HepG2 (cell line): Measurements from ENCODE around the gene ALKBH5. TPM values are rescaled to one million over a fixed set of nuclear protein-coding genes. Genes with fewer than 3 reads are reported as not detected.

Experiments
- ATAC-seq: fragments of 200-7000 bp; cut with Tn5 transposase; 3 replicates; pipeline ENCODE4 v1.9.1; 2020; ENCODE audit warnings: mild to moderate bottlenecking, moderate library complexity
- BruUV-seq: library from RNA; stranded (reverse); fragments of 400-500 nt; replicated peaks from 2 replicates; lab custom pipeline; 2021; lab: Mats Ljungman, UMichigan
- CTCF ChIA-PET: fragments of 300-600 bp; formaldehyde crosslinking; extraction: SDS; loops from one replicate; lab custom pipeline; 2021; ENCODE audit warnings: low total read pairs, inconsistent platforms, low intra/inter-chr PET ratio; lab: Yijun Ruan, JAX
- POLR2A ChIA-PET: fragments of 350-600 bp; sonication (Branson Sonifier 250); formaldehyde crosslinking; loops from one replicate; lab custom pipeline; 2020; ENCODE audit warnings: antibody characterized with exemption, inconsistent platforms; lab: Yijun Ruan, JAX
- DNase-seq: peaks from one replicate; pipeline ENCODE4 v3.0.0-alpha.2; 2015; ENCODE audit warnings: low spot score
- FAIRE-seq: peaks from 3 replicates; lab custom pipeline; 2011; peaks lifted over from hg19 to GRCh38; lab: Jason Lieb, UNC
- H2AFZ ChIP-seq: one replicate; pipeline ENCODE4 v1.6.1; 2011; ENCODE audit warnings: low read length, inconsistent platforms
- H3K27ac ChIP-seq: fragments of 300-600 bp; 3 replicates; pipeline ENCODE4 v1.8.0; 2011; ENCODE audit warnings: mixed run types, mild to moderate bottlenecking, mixed read lengths, low read length, inconsistent platforms; ENCODE audit not compliant: insufficient read depth; ENCODE audit errors: extremely low read length
- H3K27me3 ChIP-seq, 2 experiments: fragments of 200-600 bp in 1 of 2; 2 replicates in 1 of 2; 3 replicates in 1 of 2; pipeline versions ENCODE4 v1.6.0 to v1.8.0; 2011; ENCODE audit warnings: low read length in 2 of 2, mild to moderate bottlenecking in 2 of 2, moderate library complexity in 2 of 2, inconsistent platforms in 1 of 2; ENCODE audit not compliant: insufficient read depth in 2 of 2, control insufficient read depth in 1 of 2
- H3K36me3 ChIP-seq, 2 experiments: fragments of 200-600 bp in 1 of 2; replicated peaks in 1 of 2; 2 replicates in 1 of 2; 3 replicates in 1 of 2; pipeline versions ENCODE4 v1.5.1 to v1.8.0; 2011; ENCODE audit warnings: low read length in 2 of 2, inconsistent platforms in 1 of 2; ENCODE audit not compliant: insufficient read depth in 2 of 2, control insufficient read depth in 1 of 2
- H3K4me1 ChIP-seq: 2 replicates; pipeline ENCODE4 v1.5.1; 2012; ENCODE audit warnings: low read length, inconsistent platforms; ENCODE audit not compliant: insufficient read depth
- H3K4me2 ChIP-seq: 2 replicates; pipeline ENCODE4 v1.6.0; 2011; ENCODE audit warnings: low read depth, low read length, inconsistent platforms
- H3K4me3 ChIP-seq, 3 experiments: fragments of 200-600 bp in 1 of 3; sonication (generic), shearing (Covaris generic) in 1 of 3; replicated peaks in 1 of 3; 2 replicates each; pipeline ENCODE4 v1.5.1; 2011 to 2016; ENCODE audit warnings: low read length in 3 of 3, inconsistent platforms in 2 of 3, low read depth in 2 of 3, mild to moderate bottlenecking in 2 of 3, control low read depth in 1 of 3, mixed read lengths in 1 of 3; ENCODE audit not compliant: insufficient read depth in 1 of 3
- H3K79me2 ChIP-seq: one replicate; pipeline ENCODE4 v1.6.1; 2011; ENCODE audit warnings: low read length, inconsistent platforms; ENCODE audit not compliant: insufficient read depth
- H3K9ac ChIP-seq: 2 replicates; pipeline ENCODE4 v1.6.0; 2011; ENCODE audit warnings: mild to moderate bottlenecking, low read depth, low read length, inconsistent platforms; ENCODE audit not compliant: insufficient read depth
- H3K9me3 ChIP-seq: 2 replicates; pipeline ENCODE4 v1.5.1; 2012; ENCODE audit warnings: mild to moderate bottlenecking, low read length
- H4K20me1 ChIP-seq: 2 replicates; pipeline ENCODE4 v1.6.0; 2011; ENCODE audit warnings: inconsistent platforms, mild to moderate bottlenecking, low read length, moderate library complexity; ENCODE audit not compliant: insufficient read depth
- ATF1 ChIP-seq: IDR thresholded peaks from 2 replicates; pipeline ENCODE4 v1.6.1; 2016; ENCODE audit warnings: mild to moderate bottlenecking, control low read depth
- HMG20B ChIP-seq: conservative IDR thresholded peaks from 2 replicates; pipeline ENCODE4 v1.6.1; 2016; ENCODE audit warnings: missing genetic modification reagents, missing compliant biosample characterization
- HNF4G ChIP-seq, 2 experiments: sonication (generic) in 1 of 2; formaldehyde crosslinking in 1 of 2; IDR thresholded peaks; 2 replicates each; pipeline versions ENCODE4 v1.4.0 to v1.6.1; 2011 to 2020; ENCODE audit warnings: borderline replicate concordance in 2 of 2, low read depth in 2 of 2, mild to moderate bottlenecking in 2 of 2, low read length in 1 of 2, missing genetic modification reagents in 1 of 2, moderate library complexity in 1 of 2
- NCOA1 ChIP-seq: sonication (generic); formaldehyde crosslinking; IDR thresholded peaks from 2 replicates; pipeline ENCODE4 v1.9.0; 2021; ENCODE audit warnings: missing genetic modification reagents
- SALL1 ChIP-seq: sonication (generic); formaldehyde crosslinking; IDR thresholded peaks from 2 replicates; pipeline ENCODE4 v1.8.0; 2022; ENCODE audit warnings: mild to moderate bottlenecking, missing genetic modification reagents
- SRY ChIP-seq: sonication (generic); formaldehyde crosslinking; IDR thresholded peaks from 2 replicates; pipeline ENCODE4 v1.8.0; 2022; ENCODE audit warnings: mild to moderate bottlenecking, missing genetic modification reagents
- WGBS: methylation state at CpG from one replicate; pipeline ENCODE4 v1.1.6; 2017; ENCODE audit warnings: low lambda C conversion rate; 5-methylcytosine and 5-hydroxymethylcytosine counted together
- in situ Hi-C: cut with HindIII; loops from 2 replicates; pipeline ENCODE4 v1.10.0; 2017; ENCODE audit warnings: low pct_unique_long_range_greater_than_20kb; ENCODE audit not compliant: extremely low pct_ligation_motif_present
- intact Hi-C: fragments of 100-400 bp; cut with micrococcal nuclease; formaldehyde crosslinking; loops from one replicate; pipeline ENCODE4 v1.10.0; 2022; ENCODE audit not compliant: unreplicated experiment
- polyA plus RNA-seq, 8 experiments: library from polyadenylated mRNA; depleted of rRNA in 3 of 8; stranded (reverse) in 7 of 8; unstranded in 1 of 8; fragments of >200 nt; fragmentation: Illumina TruSeq in 4 of 8; extraction: Trizol in 4 of 8; gene quantifications; 2 replicates each; pipeline versions ENCODE4 v1.2.1 to v1.2.3, GENCODE V29; 2011 to 2016; ENCODE audit warnings: low read depth in 4 of 8, missing spikeins in 1 of 8, mixed read lengths in 1 of 8; ENCODE audit not compliant: insufficient read depth in 1 of 8
- total RNA-seq, 5 experiments: library from RNA; depleted of rRNA; stranded (reverse); fragments of >200 nt; fragmentation: Illumina TruSeq; extraction: Trizol; gene quantifications; 2 replicates each; pipeline ENCODE4 v1.2.3, GENCODE V29; 2016; ENCODE audit warnings: low read depth in 1 of 5
- TF ChIP-seq, protein P1 (sequence below): sonication (generic); formaldehyde crosslinking; IDR thresholded peaks from 2 replicates; pipeline ENCODE4 v1.4.0; 2020; ENCODE audit warnings: missing genetic modification reagents

Gene ALKBH5
- total and polyA plus RNA-seq, 2 of the 13 experiments (the other 11 are each of a cell fraction or from before 2014, with no cell fraction given): 68.9 to 76.9 TPM

DNA sequence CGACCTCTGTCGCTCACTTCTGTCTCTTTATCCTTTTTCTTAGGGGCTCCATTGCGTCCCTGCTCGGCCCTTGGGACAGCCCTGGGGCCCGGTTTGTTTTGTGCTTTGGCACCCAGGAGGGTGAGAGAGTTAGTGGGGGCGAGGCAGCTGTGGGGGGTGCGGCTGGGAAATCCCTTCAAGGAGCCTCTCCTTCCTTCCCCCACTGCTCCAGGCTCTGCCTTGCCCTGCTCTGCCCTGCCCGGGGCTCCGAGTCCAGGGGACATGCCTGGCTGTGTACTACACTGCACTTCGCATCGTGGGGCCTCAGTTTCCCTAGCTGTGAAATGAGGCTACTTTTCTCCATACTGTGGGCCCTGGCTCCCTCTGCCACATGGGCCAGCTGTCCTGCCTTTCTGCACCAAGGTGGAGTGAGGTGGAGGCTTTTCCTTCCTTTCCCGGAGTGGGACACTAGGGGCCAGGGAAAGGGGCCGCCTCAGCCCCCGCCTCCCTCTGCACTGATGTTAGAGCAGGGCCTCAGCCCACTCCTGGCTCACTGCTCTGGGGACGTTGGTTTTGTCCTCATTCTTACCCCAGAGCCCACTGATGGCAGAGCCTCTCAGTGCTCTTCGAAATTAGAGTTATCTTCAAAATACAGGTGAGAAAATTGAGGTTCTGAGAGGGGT, 42.8 kb downstream of the ALKBH5 start:
- ATAC-seq (no peak), DNase-seq (no peak), FAIRE-seq (no peak)
- H3K79me2 ChIP-seq: peaks cover 21% of the 10 kb centered on the region
- H3K27ac ChIP-seq: no peak overlapping the region
- TF ChIP-seq SRY (CRISPR knock-in tag) (no peak), HNF4G (IDR thresholded peaks at IDR 0.05; ENCODE audit: borderline replicate concordance, low read depth, low read length) (no peak), HNF4G (CRISPR knock-in tag; IDR thresholded peaks at IDR 0.05; ENCODE audit: borderline replicate concordance, low read depth) (0 out of 2 replicates have a peak, but pooled peaks have one; percentile 27), HMG20B (CRISPR knock-in tag) (no peak), NCOA1 (CRISPR knock-in tag) (no peak), ATF1 (CRISPR knock-in tag) (no peak), SALL1 (CRISPR knock-in tag) (0 out of 2 replicates have a peak, but pooled peaks have one; percentile 4)
- TF ChIP-seq, protein P1, sequence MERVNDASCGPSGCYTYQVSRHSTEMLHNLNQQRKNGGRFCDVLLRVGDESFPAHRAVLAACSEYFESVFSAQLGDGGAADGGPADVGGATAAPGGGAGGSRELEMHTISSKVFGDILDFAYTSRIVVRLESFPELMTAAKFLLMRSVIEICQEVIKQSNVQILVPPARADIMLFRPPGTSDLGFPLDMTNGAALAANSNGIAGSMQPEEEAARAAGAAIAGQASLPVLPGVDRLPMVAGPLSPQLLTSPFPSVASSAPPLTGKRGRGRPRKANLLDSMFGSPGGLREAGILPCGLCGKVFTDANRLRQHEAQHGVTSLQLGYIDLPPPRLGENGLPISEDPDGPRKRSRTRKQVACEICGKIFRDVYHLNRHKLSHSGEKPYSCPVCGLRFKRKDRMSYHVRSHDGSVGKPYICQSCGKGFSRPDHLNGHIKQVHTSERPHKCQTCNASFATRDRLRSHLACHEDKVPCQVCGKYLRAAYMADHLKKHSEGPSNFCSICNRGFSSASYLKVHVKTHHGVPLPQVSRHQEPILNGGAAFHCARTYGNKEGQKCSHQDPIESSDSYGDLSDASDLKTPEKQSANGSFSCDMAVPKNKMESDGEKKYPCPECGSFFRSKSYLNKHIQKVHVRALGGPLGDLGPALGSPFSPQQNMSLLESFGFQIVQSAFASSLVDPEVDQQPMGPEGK: peak; percentile 41; the same call in 1 of the 2 replicates
- peak overlapping the region; percentile 79; the same call in 1 of the 2 replicates for H3K9ac ChIP-seq
- BruUV-seq: TSS peak; percentile 57
- POLR2A ChIA-PET: interaction anchor here (3.2 kb wide), 1 partner anchor 43 kb away, joined by 29 read pairs; the partner anchor contains the start of gene ALKBH5
- CTCF ChIA-PET: no interaction called here
- intact Hi-C loops (no loop called here), in situ Hi-C loops (no loop called here)
- H3K27me3 ChIP-seq: no peaks in the 10 kb centered on the region; a peak in 1 of 5 replicates
- no peaks in the 10 kb centered on the region for H3K9me3 ChIP-seq
- 23% methylated on average over 15 of the region's 16 CpGs for WGBS
- H3K4me2 ChIP-seq: peak overlapping the region; percentile 97
- peak overlapping the region; percentile 85 to 96 (median 89) for H3K4me3 ChIP-seq
- no peak overlapping the region for H2AFZ ChIP-seq
- no peaks in the 10 kb centered on the region for H3K36me3 ChIP-seq
- H4K20me1 ChIP-seq: peaks cover 4% of the 10 kb centered on the region; the same call in 1 of the 2 replicates
- peaks cover 54% of the 10 kb centered on the region for H3K4me1 ChIP-seq
